Esophagus muscularis mucosa (tissue), 4 donors: ENCODE data around the gene STK4. TPM values are rescaled to one million over a fixed set of nuclear protein-coding genes. Genes with fewer than 3 reads are reported as not detected.

ENCODE experiments used
- DNase-seq: peaks from one replicate; pipeline ENCODE4 v3.0.0-alpha.2; 2017; ENCODE audit errors: extremely low spot score
- H3K27ac ChIP-seq, 4 donors: fragments of 200-600 bp; sonication (generic); replicated peaks in 1 of 4; 1 replicate in 3 of 4; 2 replicates in 1 of 4; pipeline ENCODE4 v1.5.1; 2016 to 2019; ENCODE audit warnings: mild to moderate bottlenecking in 1 of 4
- H3K27me3 ChIP-seq, 4 donors: fragments of 200-600 bp; sonication (generic); one replicate each; pipeline versions ENCODE4 v1.5.1 to v1.6.0; 2016 to 2019
- H3K36me3 ChIP-seq, 4 donors: fragments of 200-600 bp; sonication (generic); one replicate each; pipeline ENCODE4 v1.5.1; 2016 to 2019
- H3K4me1 ChIP-seq, 4 donors: fragments of 200-600 bp; sonication (generic); one replicate each; pipeline ENCODE4 v1.5.1; 2016 to 2019
- H3K4me3 ChIP-seq, 4 donors: fragments of 200-600 bp; sonication (generic); 1 replicate in 2 of 4; 2 replicates in 2 of 4; pipeline ENCODE4 v1.5.1; 2016 to 2019; ENCODE audit warnings: mild to moderate bottlenecking in 4 of 4, moderate library complexity in 1 of 4
- H3K9me3 ChIP-seq, 4 donors: fragments of 200-600 bp; sonication (generic); 1 replicate in 3 of 4; 2 replicates in 1 of 4; pipeline ENCODE4 v1.5.1; 2016 to 2019
- CTCF ChIP-seq, 3 experiments: fragments of 200-600 bp in 2 of 3; fragments of 450-650 bp in 1 of 3; sonication (generic) in 2 of 3; IDR thresholded peaks; one replicate each; pipeline ENCODE4 v1.5.1; 2017 to 2019; ENCODE audit warnings: antibody characterized with exemption in 3 of 3, mild to moderate bottlenecking in 2 of 3, moderate library complexity in 1 of 3
- EP300 ChIP-seq: sonication (generic); formaldehyde crosslinking; IDR thresholded peaks from one replicate; pipeline ENCODE4 v1.6.1; 2017; ENCODE audit warnings: antibody characterized with exemption
- POLR2A ChIP-seq: fragments of 450-650 bp; IDR thresholded peaks from one replicate; pipeline ENCODE4 v1.6.1; 2017; ENCODE audit warnings: antibody characterized with exemption, moderate library complexity, mild to moderate bottlenecking, low read depth
- POLR2AphosphoS5 ChIP-seq, 2 donors: sonication (generic); formaldehyde crosslinking; IDR thresholded peaks; one replicate each; pipeline ENCODE4 v1.6.1; 2017; ENCODE audit warnings: antibody characterized with exemption in 2 of 2
- WGBS: methylation state at CpG from one replicate; pipeline ENCODE4 v1.1.5; 2018; 5-methylcytosine and 5-hydroxymethylcytosine counted together
- intact Hi-C: fragments of 100-400 bp; cut with DNase I; formaldehyde crosslinking; loops from one replicate; pipeline ENCODE4 v1.15.1; 2023
- total RNA-seq, 4 donors: library from RNA; depleted of rRNA; stranded (reverse); fragments of >200 nt; gene quantifications; one replicate each; pipeline versions ENCODE4 v1.1.0 to v1.2.1, GENCODE V29; 2016

The STK4 gene
- total RNA-seq, 4 donors from 2014 or later: 26.0 to 31.6 (median 27.7) TPM

- 75% methylated on average over 5 of the region's 5 CpGs for WGBS
- TF ChIP-seq CTCF (IDR thresholded peaks at IDR 0.05) (no peak), EP300 (no peak), POLR2AphosphoS5 (IDR thresholded peaks at IDR 0.05) (no peak), POLR2A (no peak)
- Histone ChIP-seq H3K4me1 (no peaks in the 10 kb centered on the region), H3K27ac (no peak overlapping the region), H3K27me3 (no peaks in the 10 kb centered on the region), H3K36me3 (peaks cover 16 to 66% (median 42%) of the 10 kb centered on the region in 4 donors), H3K4me3 (no peak overlapping the region), H3K9me3 (peaks cover 0 to 8% (median 3%) of the 10 kb centered on the region in 4 donors)
- no peak for DNase-seq
- intact Hi-C loops: no loop called here
Observed at GRCh38 chr20:45080867-45081624, 114.7 kb downstream of the STK4 start.

- Histone ChIP-seq H3K4me3 (no peak overlapping the region), H3K36me3 (peaks cover 2 to 56% (median 27%) of the 10 kb centered on the region in 4 donors), H3K27ac (no peak overlapping the region), H3K27me3 (no peaks in the 10 kb centered on the region), H3K9me3 (peaks cover 0 to 8% (median 3%) of the 10 kb centered on the region in 4 donors), H3K4me1 (no peaks in the 10 kb centered on the region)
- TF ChIP-seq POLR2A: no peak
- TF ChIP-seq EP300: no peak
- TF ChIP-seq POLR2AphosphoS5 (IDR thresholded peaks at IDR 0.05): no peak
- no peak for TF ChIP-seq CTCF (IDR thresholded peaks at IDR 0.05)
- intact Hi-C loops: no loop called here
- 100% methylated on average over 3 of the region's 3 CpGs for WGBS
- no peak for DNase-seq
Observed at GRCh38 chr20:45082468-45082867, 116.2 kb downstream of the STK4 start.

- no peak for TF ChIP-seq CTCF (IDR thresholded peaks at IDR 0.05)
- no peak for TF ChIP-seq POLR2A
- TF ChIP-seq POLR2AphosphoS5 (IDR thresholded peaks at IDR 0.05): no peak
- no peak for TF ChIP-seq EP300
- Histone ChIP-seq H3K36me3 (peaks cover 0 to 52% (median 23%) of the 10 kb centered on the region in 4 donors), H3K4me3 (no peak overlapping the region), H3K9me3 (peaks cover 0 to 8% (median 3%) of the 10 kb centered on the region in 4 donors), H3K27ac (no peak overlapping the region), H3K27me3 (no peaks in the 10 kb centered on the region), H3K4me1 (no peaks in the 10 kb centered on the region)
- DNase-seq: no peak
- intact Hi-C loops: no loop called here
- 94% methylated on average over 1 of the region's 1 CpG for WGBS
Observed at GRCh38 chr20:45083127-45083526, 116.8 kb downstream of the STK4 start.

GRCh38 chr20:45085289-45085688 lies 119.0 kb downstream of the STK4 start:
- intact Hi-C loops: no loop called here
- H3K9me3 ChIP-seq: peaks cover 0 to 8% (median 3%) of the 10 kb centered on the region in 4 donors
- peaks cover 0 to 37% (median 12%) of the 10 kb centered on the region in 4 donors for H3K36me3 ChIP-seq
- no peak for DNase-seq
- H3K4me1 ChIP-seq: no peaks in the 10 kb centered on the region
- TF ChIP-seq EP300: no peak
- no peak for TF ChIP-seq POLR2AphosphoS5 (IDR thresholded peaks at IDR 0.05)
- no peak for TF ChIP-seq POLR2A
- no peak for TF ChIP-seq CTCF (IDR thresholded peaks at IDR 0.05)
- H3K27ac ChIP-seq: no peak overlapping the region
- no peaks in the 10 kb centered on the region for H3K27me3 ChIP-seq
- 67% methylated on average over 2 of the region's 2 CpGs for WGBS
- H3K4me3 ChIP-seq: no peak overlapping the region
